ENCODE results near the gene WAPL. TPM values are rescaled to one million over a fixed set of nuclear protein-coding genes. Genes with fewer than 3 reads are reported as not detected.

Gene WAPL
- total RNA-seq, 2 experiments from 2014 or later: 34.3 TPM

- no peak for TF ChIP-seq CTCF (IDR thresholded peaks at IDR 0.05)
- H3K4me1 ChIP-seq (ENCODE audit: insufficient read depth, low read length): no peaks in the 10 kb centered on the region
- H3K9me3 Mint-ChIP-seq: no peaks in the 10 kb centered on the region
- no peaks in the 10 kb centered on the region for H3K27me3 ChIP-seq (ENCODE audit: control insufficient read depth in 1 of 2, insufficient read depth in 2 of 2, low read length in 2 of 2)
- no peak overlapping the region for H3K27ac ChIP-seq (ENCODE audit: low read depth in 1 of 2, low read length in 2 of 2)
- CTCF ChIA-PET: interaction anchor here (0.7 kb wide), 1 partner anchor 27 kb away, joined by 3 read pairs; no protein-coding TSS in a partner anchor
- POLR2A ChIA-PET: interaction anchor here (0.8 to 2.8 kb wide), 2 partner anchors 24 to 37 kb away, joined by 3 to 11 read pairs; no protein-coding TSS in a partner anchor
- no peaks in the 10 kb centered on the region for H3K9me3 ChIP-seq (ENCODE audit: control insufficient read depth in 1 of 2, insufficient read depth in 1 of 2, low read length in 2 of 2)
- H3K4me3 ChIP-seq (ENCODE audit: low read length): no peak overlapping the region
- H3K27me3 Mint-ChIP-seq: no peaks in the 10 kb centered on the region
- intact Hi-C loops (cut with DNase I, micrococcal nuclease): loop anchor here in 1 of 2 experiments (5.0 kb wide), 1 partner anchor 35 kb away; no protein-coding TSS in a partner anchor
- no peak overlapping the region for H3K27ac Mint-ChIP-seq
- H3K36me3 Mint-ChIP-seq (ENCODE audit: low read depth): peaks cover 74% of the 10 kb centered on the region
- ATAC-seq (ENCODE audit: poor library complexity): no peak
- H3K4me3 Mint-ChIP-seq: no peak overlapping the region
- H3K36me3 ChIP-seq (ENCODE audit: insufficient read depth, low read length): peaks cover 59% of the 10 kb centered on the region
- no peak for DNase-seq
- H3K4me1 Mint-ChIP-seq (ENCODE audit: low read depth): peaks cover 21% of the 10 kb centered on the region
Measured at GRCh38 chr10:86437447-86437846, 84.1 kb downstream of the WAPL start.

DNA sequence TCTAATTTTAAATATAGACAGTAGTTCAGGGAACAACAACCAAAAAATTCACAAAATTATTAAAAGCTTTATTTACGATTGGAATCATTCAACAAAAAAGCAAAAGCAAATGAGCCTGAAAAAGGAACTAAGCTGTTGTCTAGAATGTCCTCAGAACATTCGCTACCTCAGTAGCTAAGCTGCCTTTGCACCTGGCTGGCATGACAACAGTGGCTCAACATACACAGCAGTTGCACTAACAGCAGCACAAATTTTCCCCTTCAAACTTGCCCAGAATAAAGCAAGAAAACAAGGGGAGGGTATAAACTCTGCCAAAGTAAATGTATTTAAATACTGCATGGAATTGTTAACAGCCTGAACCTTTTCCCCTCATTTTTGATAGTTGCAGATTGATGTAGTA lies 84.6 kb downstream of the WAPL start:
- ChIA-PET CTCF (interaction anchor here (0.7 to 1.0 kb wide), 2 partner anchors 15 to 26 kb away, joined by 3 read pairs; no protein-coding TSS in a partner anchor), POLR2A (interaction anchor here (2.8 kb wide), 1 partner anchor 36 kb away, joined by 11 read pairs; no protein-coding TSS in a partner anchor)
- Histone ChIP-seq H3K27ac (ENCODE audit: low read depth in 1 of 2, low read length in 2 of 2) (no peak overlapping the region), H3K4me1 (ENCODE audit: insufficient read depth, low read length) (no peaks in the 10 kb centered on the region), H3K9me3 (ENCODE audit: control insufficient read depth in 1 of 2, insufficient read depth in 1 of 2, low read length in 2 of 2) (no peaks in the 10 kb centered on the region), H3K4me3 (ENCODE audit: low read length) (no peak overlapping the region), H3K27me3 (ENCODE audit: control insufficient read depth in 1 of 2, insufficient read depth in 2 of 2, low read length in 2 of 2) (no peaks in the 10 kb centered on the region), H3K36me3 (ENCODE audit: insufficient read depth, low read length) (peaks cover 55% of the 10 kb centered on the region)
- H3K27ac Mint-ChIP-seq: no peak overlapping the region
- H3K27me3 Mint-ChIP-seq: no peaks in the 10 kb centered on the region
- no peaks in the 10 kb centered on the region for H3K9me3 Mint-ChIP-seq
- no peak for TF ChIP-seq CTCF (IDR thresholded peaks at IDR 0.05)
- ATAC-seq (ENCODE audit: poor library complexity) (no peak), DNase-seq (no peak)
- H3K36me3 Mint-ChIP-seq (ENCODE audit: low read depth): peaks cover 69% of the 10 kb centered on the region
- no peak overlapping the region for H3K4me3 Mint-ChIP-seq
- intact Hi-C loops (cut with DNase I, micrococcal nuclease): loop anchor here in 1 of 2 experiments (5.0 kb wide), 1 partner anchor 35 kb away; no protein-coding TSS in a partner anchor
- H3K4me1 Mint-ChIP-seq (ENCODE audit: low read depth): peaks cover 21% of the 10 kb centered on the region

- ChIA-PET CTCF (no interaction called here), POLR2A (interaction anchor here (2.8 kb wide), 1 partner anchor 34 kb away, joined by 11 read pairs; no protein-coding TSS in a partner anchor)
- Mint-ChIP-seq H3K27me3 (no peaks in the 10 kb centered on the region), H3K9me3 (no peaks in the 10 kb centered on the region), H3K4me3 (no peak overlapping the region), H3K4me1 (ENCODE audit: low read depth) (peaks cover 6% of the 10 kb centered on the region), H3K27ac (no peak overlapping the region), H3K36me3 (ENCODE audit: low read depth) (peaks cover 48% of the 10 kb centered on the region)
- ATAC-seq (ENCODE audit: poor library complexity) (no peak), DNase-seq (no peak)
- Histone ChIP-seq H3K27ac (ENCODE audit: low read depth in 1 of 2, low read length in 2 of 2) (no peak overlapping the region), H3K36me3 (ENCODE audit: insufficient read depth, low read length) (peaks cover 37% of the 10 kb centered on the region), H3K9me3 (ENCODE audit: control insufficient read depth in 1 of 2, insufficient read depth in 1 of 2, low read length in 2 of 2) (no peaks in the 10 kb centered on the region), H3K4me3 (ENCODE audit: low read length) (no peak overlapping the region), H3K4me1 (ENCODE audit: insufficient read depth, low read length) (no peaks in the 10 kb centered on the region), H3K27me3 (ENCODE audit: control insufficient read depth in 1 of 2, insufficient read depth in 2 of 2, low read length in 2 of 2) (no peaks in the 10 kb centered on the region)
- intact Hi-C loops (cut with DNase I, micrococcal nuclease): loop anchor here in 1 of 2 experiments (5.0 kb wide), 1 partner anchor 32 kb away; no protein-coding TSS in a partner anchor
- TF ChIP-seq CTCF (IDR thresholded peaks at IDR 0.05): no peak
Measured at GRCh38 chr10:86434656-86435055, 86.9 kb downstream of the WAPL start.

Data from CD4-positive, alpha-beta T cell (primary cell).